ENCODE results near the gene AQP7. TPM values are rescaled to one million over a fixed set of nuclear protein-coding genes. Genes with fewer than 3 reads are reported as not detected.
"Not testable (repeated sequence)": the region's sequence is repeated elsewhere in the genome, so short reads cannot be mapped to it uniquely, and the experiment has no call there.

AQP7 gene
- total RNA-seq, 1 donor from 2014 or later = 323 TPM

DNA sequence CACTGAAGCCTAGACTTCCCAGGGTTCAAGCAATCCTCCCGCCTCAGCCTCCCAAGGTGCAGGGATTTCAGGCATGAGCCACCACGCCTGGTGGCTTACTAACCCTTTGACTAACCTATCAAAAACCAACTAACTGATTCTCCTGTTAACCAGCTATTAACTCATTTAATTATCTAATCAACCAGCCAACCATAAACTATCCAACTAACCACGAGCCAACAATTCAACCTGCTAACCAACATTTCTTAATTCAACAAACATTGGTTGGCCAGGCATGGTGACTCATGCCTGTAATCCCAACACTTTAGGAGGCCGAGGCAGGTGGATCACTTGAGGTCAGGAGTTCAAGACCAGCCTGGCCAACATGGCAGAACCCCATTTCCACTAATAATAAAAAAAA, 3.3 kb downstream of the AQP7 start:
- DNase-seq (ENCODE audit: low spot score) = not testable (repeated sequence)

DNA sequence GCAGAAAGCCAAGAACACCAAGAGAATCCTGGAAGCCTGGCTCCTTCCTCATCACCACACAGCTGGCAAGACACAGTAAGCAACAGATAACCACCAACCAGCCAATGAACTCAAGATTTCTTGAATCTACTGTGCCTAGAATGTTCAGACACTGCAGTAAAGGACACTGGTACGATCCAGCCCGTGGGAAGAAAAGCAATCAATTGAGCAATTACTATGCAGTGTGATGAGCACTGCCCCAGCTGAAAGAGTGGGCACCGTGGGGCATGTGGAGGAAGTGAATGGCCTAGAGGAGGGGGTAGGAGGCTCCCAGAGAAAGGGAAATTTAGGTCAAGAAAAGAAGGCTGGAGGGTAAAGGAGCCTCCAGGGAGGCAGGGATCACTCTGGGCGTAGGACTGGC, 4.6 kb downstream of the AQP7 start:
- DNase-seq (ENCODE audit: low spot score) = not testable (repeated sequence)

DNA sequence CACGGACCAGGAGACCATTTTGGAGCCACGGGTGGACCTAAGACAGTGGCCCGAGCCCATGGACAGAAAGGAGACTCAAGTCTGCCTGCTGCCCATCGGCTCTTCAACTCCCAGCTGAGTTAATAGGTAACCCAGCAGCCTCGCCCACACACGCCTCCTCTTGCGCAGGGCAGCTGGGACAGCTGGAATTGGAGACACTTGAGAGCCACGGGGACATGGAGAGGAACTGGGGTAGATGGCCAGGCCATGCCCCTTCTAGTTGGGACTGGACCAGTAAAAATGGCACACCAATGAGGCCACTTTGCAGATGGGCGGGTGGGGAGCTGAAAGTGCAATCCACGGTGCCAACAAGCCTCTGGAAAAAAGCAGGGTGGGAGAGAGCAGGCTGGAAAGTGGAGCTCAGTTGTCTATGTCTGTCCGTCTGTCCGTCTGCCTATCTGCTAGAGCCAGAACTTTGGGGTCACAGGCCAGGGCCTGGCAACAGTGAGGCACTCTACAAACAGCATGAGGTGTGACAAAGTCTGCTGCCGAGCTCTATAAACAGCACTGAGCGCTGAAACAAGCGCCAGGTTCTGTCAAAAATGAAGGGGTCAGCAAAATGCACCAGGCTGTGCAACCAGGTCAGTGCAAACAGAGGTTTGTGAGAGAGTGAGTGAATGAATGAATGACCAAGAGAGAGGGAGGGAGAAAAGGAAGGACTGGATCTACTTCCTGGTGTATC, 7.0 kb downstream of the AQP7 start:
- not testable (repeated sequence) for DNase-seq (ENCODE audit: low spot score)

DNA sequence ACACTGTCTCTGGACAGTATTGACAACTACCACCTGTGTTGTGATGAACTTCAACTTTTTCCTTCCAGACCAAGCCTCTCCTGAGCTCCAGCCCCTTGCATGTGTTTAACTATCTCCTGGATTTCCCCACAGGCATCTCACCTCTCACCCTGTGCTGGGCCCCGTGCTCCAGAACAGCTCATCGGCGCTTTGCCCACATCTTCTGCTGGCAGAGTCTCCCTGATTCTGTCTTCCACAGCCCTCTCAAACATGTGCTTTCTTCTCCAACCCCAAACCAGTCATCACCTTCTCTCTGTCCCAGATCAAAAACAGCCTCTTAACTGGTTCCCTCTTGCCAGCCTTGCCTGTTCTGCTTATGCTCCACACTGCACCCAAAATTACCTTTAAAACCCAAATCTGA, 8.4 kb downstream of the AQP7 start:
- not testable (repeated sequence) for DNase-seq (ENCODE audit: low spot score)

DNA sequence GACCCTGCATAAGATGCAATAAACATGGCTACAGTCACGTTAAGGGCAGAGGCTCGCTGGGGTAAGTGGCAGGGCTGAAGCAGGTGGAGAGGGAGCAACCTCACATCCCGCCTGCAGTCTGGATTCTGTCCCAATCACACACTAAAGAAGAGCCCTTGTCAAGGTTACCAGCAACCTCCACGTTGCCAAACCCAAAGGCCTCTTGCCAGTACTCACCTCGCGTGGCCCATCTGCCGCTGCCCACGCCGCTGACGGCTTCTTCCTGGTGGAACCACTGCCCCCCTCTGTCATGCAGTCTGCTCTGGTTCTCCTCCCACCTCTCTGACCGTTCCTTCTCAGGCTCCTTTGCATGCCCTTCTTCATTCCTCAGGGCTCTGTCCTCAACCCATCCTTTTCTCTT, 8.8 kb downstream of the AQP7 start:
- DNase-seq (ENCODE audit: low spot score) = no peak

DNA sequence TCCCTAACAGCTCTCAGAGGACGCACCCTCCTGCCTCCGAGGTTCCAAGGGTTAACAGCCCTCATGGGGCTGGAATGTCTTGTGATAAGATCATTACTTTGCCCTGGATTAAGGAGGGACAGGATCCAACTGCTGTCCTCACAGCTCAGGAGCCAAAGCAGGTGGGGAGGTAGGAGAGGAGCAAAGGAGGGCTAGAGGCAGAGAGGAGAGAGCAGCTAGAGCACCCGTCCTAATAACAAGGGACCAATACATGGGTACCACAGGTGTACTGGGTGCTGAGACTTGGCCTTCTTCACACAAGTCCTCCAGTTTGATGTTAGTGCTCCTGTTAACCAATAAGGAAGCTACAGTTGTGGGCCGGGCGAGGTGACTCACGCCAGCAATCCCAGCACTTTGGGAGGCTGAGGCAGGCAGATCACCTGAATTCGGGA, 9.8 kb downstream of the AQP7 start:
- not testable (repeated sequence) for DNase-seq (ENCODE audit: low spot score)

DNA sequence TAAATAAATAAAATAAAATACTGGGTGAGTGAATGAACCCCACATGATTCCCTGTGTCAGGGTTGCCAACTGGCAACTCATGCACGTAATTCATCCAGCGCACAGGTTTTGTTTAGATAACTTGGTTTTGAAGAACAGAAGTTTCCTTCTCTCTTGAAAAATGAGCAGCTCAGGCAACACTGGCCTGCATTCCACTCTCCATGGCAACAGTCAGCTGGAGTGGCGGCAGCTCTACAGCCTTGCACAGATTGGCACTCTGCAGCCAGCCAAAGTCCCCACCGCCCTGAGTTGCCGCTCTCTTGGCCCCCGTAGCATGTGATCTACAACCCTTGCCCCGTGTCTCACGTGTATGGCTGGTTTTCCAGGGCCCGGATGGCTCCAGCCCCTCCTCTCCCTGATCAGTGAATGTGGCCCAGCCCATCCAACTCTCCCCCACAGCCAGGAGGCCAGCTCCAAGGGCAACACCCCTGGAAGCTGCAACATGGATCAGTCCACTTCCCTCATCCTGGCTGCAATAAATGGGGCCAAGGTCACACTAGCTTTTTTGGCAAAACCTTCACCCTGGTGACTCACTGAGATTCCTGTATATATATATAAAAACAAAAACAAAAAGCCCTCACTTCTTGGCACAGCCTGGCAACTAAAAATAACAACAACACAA, 11.1 kb downstream of the AQP7 start:
- not testable (repeated sequence) for DNase-seq (ENCODE audit: low spot score)

DNA sequence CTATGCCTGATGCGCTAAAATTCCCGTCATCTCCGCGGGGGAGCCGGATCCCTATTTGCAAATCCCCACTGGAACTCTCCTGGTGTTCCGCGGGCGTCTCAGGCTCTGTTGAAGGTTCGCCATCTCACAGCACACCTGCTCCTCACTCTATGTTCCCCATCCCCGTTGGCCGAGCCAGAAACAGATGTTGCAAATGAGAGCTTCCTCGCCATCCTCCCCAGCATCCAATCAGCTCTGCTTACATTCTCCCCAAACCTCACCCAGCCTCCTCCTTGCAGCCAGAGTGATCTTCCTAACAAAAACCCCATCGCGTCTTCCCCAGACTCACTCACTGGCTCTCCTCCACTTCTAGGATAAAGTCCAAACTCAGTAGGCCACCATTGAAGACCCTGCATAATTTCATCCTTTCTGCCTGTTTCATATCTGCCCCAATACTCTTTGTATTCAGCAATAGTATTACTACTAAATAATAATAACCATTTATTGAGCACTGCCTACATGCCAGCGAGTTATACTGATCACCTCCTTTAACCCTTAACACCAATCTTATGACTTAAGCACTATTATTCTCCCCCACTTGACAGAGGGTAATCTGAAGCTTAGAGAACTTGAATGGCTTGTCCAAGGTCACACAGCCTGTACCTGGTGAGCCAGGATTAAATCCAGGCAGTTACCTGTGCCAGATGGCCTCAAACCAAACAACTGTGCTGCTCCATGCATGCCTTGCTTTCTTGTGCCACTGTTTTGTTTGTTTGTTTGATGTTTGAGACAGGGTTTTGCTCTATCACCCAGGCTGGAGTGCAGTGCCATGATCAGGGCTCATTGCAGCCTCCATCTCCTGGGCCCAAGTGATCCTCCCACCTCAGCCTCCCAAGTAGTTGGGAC, 14.0 kb downstream of the AQP7 start:
- no peak for DNase-seq (ENCODE audit: low spot score)

DNA sequence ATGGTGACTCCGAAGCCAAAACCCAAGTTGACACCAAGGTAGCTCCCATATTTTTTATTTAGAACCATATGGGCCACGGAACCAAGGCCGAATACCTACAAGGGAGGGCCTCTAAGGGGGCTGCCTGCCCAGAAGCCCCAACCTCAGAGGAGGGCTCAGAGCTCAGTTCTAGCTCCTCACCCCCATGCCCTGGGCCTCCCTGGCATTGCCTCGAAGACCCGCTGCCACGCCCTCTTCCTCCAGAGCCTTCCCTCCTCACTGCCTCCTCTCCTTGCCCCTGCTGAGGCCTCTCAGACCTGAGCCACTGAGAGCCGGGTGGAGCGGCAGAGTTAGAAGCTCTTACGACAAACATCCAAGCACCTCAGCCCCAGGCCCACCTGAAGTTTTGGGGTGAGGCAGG, 15.4 kb downstream of the AQP7 start:
- not testable (repeated sequence) for DNase-seq (ENCODE audit: low spot score)

DNA sequence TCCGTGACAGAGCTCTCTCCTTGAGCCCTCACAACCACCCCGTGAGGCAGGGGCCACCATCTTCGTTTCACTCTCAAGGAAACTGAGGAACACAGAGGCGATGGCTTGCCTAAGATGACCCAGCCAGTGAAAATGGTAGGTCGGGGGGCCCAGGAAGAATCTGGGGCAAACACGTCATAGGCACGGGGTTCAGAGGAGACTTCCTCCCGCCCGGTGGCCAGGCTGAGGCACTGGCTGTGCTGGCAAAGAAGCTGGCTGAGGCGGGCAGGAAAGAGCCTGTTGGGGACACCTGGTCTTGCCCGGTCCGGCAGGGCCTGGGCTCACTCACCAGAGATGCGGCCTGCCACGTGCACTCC, 15.7 kb downstream of the AQP7 start:
- DNase-seq (ENCODE audit: low spot score) = not testable (repeated sequence)

DNA sequence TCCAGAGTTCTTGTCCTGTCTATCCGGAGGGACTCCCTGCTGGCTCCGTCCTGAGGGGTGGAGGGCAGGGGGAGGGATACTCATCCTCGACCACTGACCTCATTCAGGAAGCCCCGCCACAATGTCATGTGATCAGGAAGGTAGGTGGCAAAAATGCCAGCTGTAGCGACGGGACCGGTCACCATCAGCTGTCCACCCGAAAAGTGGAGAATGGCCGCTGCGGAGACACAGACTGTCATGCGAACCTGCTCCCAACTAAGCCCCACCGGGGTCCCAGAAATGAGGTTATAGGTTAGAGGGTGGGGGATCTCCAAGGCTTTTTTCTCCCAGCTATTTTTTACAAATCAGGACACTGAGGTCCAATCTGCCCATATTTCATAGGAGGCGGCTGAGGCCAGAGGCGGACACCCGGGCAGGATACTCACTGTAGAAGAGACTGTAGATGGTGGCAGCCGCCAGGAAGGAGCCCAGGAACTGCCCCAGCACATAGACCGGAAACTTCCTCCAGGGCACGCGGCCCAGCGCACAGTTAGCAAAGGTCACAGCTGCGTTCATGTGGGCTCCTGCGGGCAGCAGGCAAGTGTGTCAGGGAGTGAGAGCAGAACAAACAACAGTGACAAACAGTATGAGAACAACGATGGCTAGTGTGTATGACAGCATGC, 16.3 kb downstream of the AQP7 start:
- DNase-seq (ENCODE audit: low spot score) = not testable (repeated sequence)

DNA sequence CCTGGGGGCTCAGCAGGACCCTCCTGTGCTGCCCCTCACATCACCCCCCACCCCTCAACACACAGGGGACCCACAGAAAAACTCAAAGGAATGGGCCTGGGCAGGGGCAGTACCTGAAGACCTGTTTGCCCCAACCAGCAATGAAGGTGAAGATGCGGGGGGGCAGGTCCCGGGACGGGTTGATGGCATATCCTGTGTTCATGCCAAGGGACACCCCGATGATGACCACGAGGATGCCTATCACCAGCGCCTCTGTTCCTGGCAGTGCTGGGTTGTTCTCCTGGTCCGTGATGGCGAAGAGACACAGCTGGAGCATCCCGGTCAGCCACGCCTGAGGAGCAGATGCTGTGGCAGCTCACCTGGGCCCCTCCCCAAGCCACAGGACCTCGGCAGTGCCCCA, 16.8 kb downstream of the AQP7 start:
- DNase-seq (ENCODE audit: low spot score) = not testable (repeated sequence)

DNA sequence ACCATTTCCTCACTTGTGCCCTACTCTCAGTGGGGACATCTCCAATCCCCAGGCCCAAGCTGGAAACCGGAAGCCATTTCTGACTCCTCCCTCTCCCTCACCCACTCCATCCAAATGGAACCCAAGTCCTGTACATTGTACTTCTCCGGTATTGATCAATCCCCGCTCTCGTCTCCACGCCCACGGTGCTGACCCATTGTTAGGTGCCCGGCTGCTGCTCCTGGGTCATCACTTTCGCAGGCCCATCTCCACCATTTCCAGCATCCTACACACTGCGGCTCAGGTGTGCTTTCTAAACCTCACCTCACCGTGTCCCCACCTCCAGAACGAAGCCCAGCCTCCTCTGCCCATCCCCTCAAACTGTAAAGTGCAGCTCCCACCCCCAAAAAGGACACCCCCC, 19.0 kb downstream of the AQP7 start:
- not testable (repeated sequence) for DNase-seq (ENCODE audit: low spot score)

DNA sequence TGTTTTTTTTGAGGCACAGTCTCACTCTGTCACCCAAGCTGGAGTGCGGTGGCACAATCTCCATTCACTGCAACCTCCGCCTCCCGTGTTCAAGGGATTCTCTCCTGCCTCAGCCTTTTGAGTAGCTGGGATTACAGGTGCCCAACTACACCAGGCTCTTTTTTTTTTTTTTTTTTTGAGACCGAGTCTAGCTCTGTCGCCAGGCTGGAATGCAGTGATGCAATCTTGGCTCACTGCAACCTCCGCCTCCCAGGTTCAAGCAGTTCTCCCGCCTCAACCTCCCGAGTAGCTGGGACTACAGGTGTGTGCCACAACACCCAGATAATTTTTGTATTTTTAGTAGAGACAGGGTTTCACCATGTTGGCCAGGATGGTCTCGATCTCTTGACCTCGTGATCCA, 20.0 kb downstream of the AQP7 start:
- DNase-seq (ENCODE audit: low spot score) = not testable (repeated sequence)

DNA sequence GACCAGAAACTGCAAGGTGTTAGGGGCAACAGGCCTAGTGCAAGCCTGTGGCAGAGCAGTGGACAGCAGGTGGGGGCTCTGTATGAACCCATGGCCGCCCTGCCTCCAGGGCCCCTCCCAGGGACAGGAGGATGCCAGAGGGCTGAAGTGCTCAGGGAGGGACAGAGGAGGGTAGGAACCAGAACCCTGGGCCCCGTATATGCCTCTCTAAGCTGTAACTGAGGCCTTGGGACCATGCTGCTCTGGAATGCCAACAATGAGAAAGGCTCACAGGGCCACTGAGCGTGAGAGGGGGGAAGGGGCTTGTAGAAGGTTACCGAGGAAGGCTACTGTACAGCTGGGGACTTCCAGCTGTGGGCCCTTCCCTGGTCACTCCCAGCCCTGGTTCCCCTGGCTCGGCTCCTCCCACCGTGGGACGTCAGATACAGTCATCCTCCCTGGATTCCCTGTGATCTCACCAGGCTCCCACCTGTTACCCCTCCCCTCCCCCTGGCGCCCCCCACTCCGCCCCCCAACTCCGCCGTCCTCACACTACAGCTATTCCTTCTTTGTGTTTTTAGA, 21.1 kb downstream of the AQP7 start:
- DNase-seq (ENCODE audit: low spot score) = no peak

DNA sequence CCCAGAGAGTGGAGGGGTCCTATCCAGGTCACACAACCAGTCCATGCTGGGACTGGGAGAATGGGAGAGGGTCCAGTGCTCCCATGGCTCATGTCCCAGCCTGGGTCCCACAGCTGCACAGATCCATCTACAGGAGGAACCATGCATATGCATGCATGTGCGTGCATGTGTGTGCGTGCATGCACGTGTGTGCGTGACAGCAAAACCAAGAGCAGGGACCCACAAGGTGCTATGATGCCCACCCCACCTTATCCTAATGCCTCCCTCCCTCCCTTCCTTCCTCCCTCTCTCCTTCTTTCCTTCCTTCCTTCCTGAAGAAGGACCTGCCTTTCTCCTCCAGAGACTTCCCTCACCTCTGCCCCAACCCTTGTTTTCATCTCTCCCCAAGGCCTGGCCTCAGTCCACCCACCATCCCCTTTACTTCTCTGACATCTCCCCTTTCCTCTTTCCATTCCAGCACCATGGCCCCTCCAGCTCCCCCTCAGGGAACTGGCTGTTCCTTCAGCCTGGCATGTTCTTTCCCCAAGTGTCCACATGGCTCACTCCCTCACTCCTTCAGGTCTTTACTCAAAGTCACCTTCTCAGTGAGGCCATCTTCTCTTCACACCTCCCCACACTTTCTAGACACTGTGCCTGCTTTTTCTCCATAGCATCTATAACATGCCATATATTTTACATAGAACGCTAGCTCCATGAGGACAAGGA, 21.8 kb downstream of the AQP7 start:
- peak; percentile 75 for DNase-seq (ENCODE audit: low spot score)

DNA sequence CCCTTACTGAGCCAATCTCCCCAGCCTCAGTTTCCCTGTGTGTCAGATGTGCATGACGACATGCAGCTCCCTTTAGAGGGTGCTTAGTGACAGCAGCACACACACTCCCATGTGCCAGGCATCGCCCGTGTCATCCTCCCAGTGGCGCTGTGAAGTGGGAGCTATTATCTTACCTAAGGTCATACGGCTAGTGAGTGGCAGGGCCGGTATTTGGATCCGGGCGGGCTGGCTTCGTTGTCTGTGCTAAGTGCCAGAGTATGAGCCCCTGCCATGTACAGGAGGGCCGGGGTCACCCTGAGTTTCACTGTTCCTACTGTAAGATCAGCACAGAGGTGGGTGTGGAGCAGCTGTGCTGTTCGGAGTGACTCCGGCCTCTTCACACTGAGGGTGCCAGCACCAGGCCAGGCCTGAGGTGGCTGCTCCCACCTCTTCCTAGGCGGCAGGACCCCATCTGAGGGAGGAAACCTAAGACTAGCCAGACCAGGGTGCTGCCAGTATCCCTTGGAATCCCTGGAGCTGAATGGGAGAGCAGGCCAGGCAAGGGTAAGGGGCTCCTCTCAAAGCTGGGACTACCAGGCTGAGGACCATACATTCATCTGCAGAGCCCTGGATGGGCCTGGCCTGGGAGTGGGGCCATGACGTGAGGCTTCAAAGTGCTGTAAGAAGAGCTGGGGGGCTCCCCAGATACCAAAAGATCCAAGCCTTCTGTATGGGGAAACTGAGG, 22.5 kb downstream of the AQP7 start:
- peak; percentile 80 for DNase-seq (ENCODE audit: low spot score)

DNA sequence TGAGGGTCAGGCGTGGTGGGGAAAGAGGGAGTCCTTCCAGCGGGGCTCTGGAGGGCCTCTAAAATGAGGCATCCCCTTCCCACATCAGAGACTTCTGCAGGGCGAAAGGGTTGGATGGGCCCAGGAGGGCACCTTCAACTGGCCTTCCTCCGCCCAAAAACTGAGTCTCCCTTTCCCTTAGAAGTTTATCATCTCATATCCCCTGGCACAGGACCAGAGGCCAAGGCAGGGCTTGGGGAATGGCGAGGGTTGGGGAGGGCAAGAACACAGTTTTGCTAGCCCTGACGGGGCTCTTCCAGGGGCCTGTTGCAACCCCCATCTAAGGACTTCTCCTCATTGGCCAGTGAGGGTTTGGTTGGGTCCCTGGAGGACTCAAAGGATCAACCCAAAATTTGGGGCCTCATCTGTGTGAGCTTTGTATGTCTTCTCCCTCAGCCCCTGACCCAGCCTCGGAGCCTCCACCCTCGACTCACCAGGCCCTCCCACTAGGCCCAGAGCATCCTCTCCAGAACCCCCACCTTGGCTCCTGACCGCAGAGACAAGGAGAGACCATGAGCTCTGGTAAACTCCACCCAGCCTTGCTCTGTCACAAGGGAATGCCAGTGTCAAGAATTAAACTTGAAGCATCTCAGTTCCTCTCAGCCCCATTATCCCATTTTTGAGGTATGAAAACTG, 24.1 kb downstream of the AQP7 start:
- DNase-seq (ENCODE audit: low spot score) = peak; percentile 81

DNA sequence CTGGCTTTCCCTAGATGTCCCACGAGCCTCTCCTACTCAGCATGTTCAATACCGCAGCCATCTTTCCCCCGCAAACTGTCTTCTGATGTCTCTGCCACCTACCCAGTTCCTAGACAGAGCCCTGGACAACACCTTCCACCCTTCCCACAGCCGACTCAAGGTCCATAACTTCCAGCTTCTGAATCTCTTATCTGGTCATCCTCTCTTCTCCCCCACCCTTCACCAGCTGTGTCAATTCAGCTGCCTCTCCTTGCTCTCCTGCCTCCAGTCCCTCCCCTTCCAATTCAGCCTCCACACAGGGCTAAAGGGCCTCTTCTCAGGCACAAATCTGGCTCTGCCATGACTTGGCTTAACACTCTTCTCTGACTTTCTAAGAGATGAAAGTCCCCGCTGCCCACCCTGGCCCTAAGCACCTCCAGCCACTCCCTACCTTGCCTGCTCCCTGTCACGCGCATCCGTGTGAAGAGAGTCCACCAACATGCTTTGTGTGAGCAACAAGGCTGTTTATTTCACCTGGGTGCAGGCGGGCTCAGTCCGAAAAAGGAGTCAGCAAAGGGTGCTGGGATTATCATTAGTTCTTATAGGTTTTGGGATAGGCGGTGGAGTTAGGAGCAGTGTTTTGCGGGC, 25.2 kb downstream of the AQP7 start:
- DNase-seq (ENCODE audit: low spot score) = peak; percentile 16
